Esophagus squamous epithelium (tissue), 4 donors: ENCODE data around the gene CPLX1.

Experiments
- POLR2A ChIP-seq, 4 donors: fragments of 450-650 bp; IDR thresholded peaks; one replicate each; pipeline ENCODE4 v1.6.1; 2017; ENCODE audit warnings: antibody characterized with exemption in 4 of 4, mild to moderate bottlenecking in 4 of 4, moderate library complexity in 3 of 4
- TF ChIP-seq, protein P1 (sequence below), 6 experiments: fragments of 450-650 bp in 4 of 6; fragments of 200-600 bp in 2 of 6; sonication (generic) in 2 of 6; IDR thresholded peaks; one replicate each; pipeline ENCODE4 v1.5.1; 2016 to 2019; ENCODE audit warnings: antibody characterized with exemption in 6 of 6, mild to moderate bottlenecking in 4 of 6, moderate library complexity in 4 of 6

GRCh38 chr4:865572-865971 is 39.6 kb upstream of the CPLX1 start:
- TF ChIP-seq, protein P1, sequence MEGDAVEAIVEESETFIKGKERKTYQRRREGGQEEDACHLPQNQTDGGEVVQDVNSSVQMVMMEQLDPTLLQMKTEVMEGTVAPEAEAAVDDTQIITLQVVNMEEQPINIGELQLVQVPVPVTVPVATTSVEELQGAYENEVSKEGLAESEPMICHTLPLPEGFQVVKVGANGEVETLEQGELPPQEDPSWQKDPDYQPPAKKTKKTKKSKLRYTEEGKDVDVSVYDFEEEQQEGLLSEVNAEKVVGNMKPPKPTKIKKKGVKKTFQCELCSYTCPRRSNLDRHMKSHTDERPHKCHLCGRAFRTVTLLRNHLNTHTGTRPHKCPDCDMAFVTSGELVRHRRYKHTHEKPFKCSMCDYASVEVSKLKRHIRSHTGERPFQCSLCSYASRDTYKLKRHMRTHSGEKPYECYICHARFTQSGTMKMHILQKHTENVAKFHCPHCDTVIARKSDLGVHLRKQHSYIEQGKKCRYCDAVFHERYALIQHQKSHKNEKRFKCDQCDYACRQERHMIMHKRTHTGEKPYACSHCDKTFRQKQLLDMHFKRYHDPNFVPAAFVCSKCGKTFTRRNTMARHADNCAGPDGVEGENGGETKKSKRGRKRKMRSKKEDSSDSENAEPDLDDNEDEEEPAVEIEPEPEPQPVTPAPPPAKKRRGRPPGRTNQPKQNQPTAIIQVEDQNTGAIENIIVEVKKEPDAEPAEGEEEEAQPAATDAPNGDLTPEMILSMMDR (IDR thresholded peaks at IDR 0.05), result no peak
- TF ChIP-seq POLR2A (IDR thresholded peaks at IDR 0.05), result no peak
